ENCODE measurements around the gene INS. TPM values are rescaled to one million over a fixed set of nuclear protein-coding genes. Genes with fewer than 3 reads are reported as not detected.

INS gene
- total RNA-seq, 2 donors from 2014 or later, result not detected

DNA sequence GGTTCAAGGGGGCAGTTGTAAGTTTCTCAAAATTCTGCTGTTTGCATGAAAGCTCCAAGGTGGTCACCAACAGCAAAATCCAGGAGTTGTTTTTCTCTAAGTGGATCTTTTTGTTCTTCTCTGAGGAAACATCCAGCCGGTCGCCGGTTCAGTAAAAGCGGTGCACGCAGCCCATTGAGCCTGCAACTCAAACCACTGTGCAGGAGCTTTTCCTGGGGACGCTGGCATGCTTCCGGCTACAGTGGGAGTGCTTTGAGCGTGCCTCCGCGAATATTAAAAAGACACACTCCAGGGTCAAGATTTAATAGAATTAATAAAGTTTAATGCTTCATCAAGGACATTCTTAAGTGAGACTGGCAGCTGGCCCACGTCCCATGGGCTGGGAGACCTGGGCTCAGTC, 47.2 kb downstream of the INS start:
- Histone ChIP-seq H3K4me1 (ENCODE audit: control insufficient read depth, insufficient read depth, low read length) (no peaks in the 10 kb centered on the region), H3K4me3 (ENCODE audit: low read length) (no peak overlapping the region), H3K27me3 (ENCODE audit: control insufficient read depth, insufficient read depth, low read length, poor library complexity, severe bottlenecking) (no peaks in the 10 kb centered on the region), H3K9ac (ENCODE audit: extremely low read depth, low read length, poor library complexity, severe bottlenecking) (no peak overlapping the region), H3K27ac (ENCODE audit: low read depth, low read length) (no peak overlapping the region), H3K36me3 (ENCODE audit: control insufficient read depth, insufficient read depth, low read length) (no peaks in the 10 kb centered on the region), H3K9me3 (ENCODE audit: control insufficient read depth, low read length) (peaks cover 4% of the 10 kb centered on the region)
- Mint-ChIP-seq H3K27ac (no peak overlapping the region), H3K9me3 (peaks cover 29% of the 10 kb centered on the region), H3K4me1 (no peaks in the 10 kb centered on the region), H3K4me3 (no peak overlapping the region), H3K36me3 (ENCODE audit: low read depth) (peaks cover 2% of the 10 kb centered on the region), H3K27me3 (ENCODE audit: insufficient read depth) (peaks cover 23% of the 10 kb centered on the region)
- DNase-seq, result no peak
- TF ChIP-seq, protein P1, sequence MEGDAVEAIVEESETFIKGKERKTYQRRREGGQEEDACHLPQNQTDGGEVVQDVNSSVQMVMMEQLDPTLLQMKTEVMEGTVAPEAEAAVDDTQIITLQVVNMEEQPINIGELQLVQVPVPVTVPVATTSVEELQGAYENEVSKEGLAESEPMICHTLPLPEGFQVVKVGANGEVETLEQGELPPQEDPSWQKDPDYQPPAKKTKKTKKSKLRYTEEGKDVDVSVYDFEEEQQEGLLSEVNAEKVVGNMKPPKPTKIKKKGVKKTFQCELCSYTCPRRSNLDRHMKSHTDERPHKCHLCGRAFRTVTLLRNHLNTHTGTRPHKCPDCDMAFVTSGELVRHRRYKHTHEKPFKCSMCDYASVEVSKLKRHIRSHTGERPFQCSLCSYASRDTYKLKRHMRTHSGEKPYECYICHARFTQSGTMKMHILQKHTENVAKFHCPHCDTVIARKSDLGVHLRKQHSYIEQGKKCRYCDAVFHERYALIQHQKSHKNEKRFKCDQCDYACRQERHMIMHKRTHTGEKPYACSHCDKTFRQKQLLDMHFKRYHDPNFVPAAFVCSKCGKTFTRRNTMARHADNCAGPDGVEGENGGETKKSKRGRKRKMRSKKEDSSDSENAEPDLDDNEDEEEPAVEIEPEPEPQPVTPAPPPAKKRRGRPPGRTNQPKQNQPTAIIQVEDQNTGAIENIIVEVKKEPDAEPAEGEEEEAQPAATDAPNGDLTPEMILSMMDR (conservative IDR thresholded peaks at IDR 0.05), result no peak
- WGBS, 2 experiments (ENCODE audit: insufficient coverage in 1 of 2, insufficient read length in 1 of 2), result 89 to 98% methylated on average over 6 to 11 of the region's 11 CpGs

DNA sequence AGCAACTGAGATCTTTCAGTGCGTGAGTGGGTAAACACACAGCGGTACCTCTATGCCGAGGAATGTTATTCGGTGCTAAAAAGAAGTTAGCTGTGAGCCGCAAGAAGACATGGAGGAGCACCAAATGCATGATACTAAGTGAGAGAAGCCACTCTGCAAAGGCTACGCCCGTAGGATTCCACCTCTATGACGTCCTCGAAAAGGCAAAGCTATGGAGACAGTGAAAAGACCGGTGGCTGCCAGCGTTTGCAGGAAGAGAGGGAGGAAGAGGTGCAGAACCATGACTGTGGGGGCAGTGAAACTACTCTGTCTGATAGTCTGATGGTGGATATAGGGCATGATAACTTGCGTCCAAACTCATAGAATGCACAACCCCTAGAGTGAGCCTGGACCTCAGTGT, 50.5 kb downstream of the INS start:
- H3K4me1 ChIP-seq (ENCODE audit: control insufficient read depth, insufficient read depth, low read length), result no peaks in the 10 kb centered on the region
- H3K9ac ChIP-seq (ENCODE audit: extremely low read depth, low read length, poor library complexity, severe bottlenecking), result no peak overlapping the region
- WGBS, 2 experiments (ENCODE audit: insufficient coverage in 1 of 2, insufficient read length in 1 of 2), result 89 to 94% methylated on average over 12 of the region's 12 CpGs
- H3K27ac ChIP-seq (ENCODE audit: low read depth, low read length), result no peak overlapping the region
- H3K27me3 ChIP-seq (ENCODE audit: control insufficient read depth, insufficient read depth, low read length, poor library complexity, severe bottlenecking), result no peaks in the 10 kb centered on the region
- no peaks in the 10 kb centered on the region for H3K9me3 Mint-ChIP-seq
- H3K9me3 ChIP-seq (ENCODE audit: control insufficient read depth, low read length), result no peaks in the 10 kb centered on the region
- H3K4me1 Mint-ChIP-seq, result no peaks in the 10 kb centered on the region
- H3K4me3 Mint-ChIP-seq, result no peak overlapping the region
- no peaks in the 10 kb centered on the region for H3K36me3 ChIP-seq (ENCODE audit: control insufficient read depth, insufficient read depth, low read length)
- DNase-seq, result no peak
- TF ChIP-seq, protein P1 (conservative IDR thresholded peaks at IDR 0.05), result no peak
- H3K4me3 ChIP-seq (ENCODE audit: low read length), result no peak overlapping the region
- peaks cover 7% of the 10 kb centered on the region for H3K27me3 Mint-ChIP-seq (ENCODE audit: insufficient read depth)
- H3K36me3 Mint-ChIP-seq (ENCODE audit: low read depth), result no peaks in the 10 kb centered on the region
- H3K27ac Mint-ChIP-seq, result no peak overlapping the region

Small RNA genes lying within 50 kb of the gene (microRNA-seq; reads per million reads assigned to microRNA genes)
- not detected for gene MIR4686 (ENCODE audit: borderline microRNAs expressed)
- 1.0 reads per million for gene MIR483 (ENCODE audit: borderline microRNAs expressed)

Other genes with a start within 250 kb of the INS start
- gene TNNT3, start 241.5 kb downstream of the INS start, total RNA-seq, result not detected
- gene MRPL23, start 213.9 kb downstream of the INS start, total RNA-seq, result 100 to 1,000 TPM in 1 of 2 donors, 10 to 100 TPM in 1; 69.9 to 109 TPM
- gene H19, start 163.4 kb downstream of the INS start, total RNA-seq, result 1 to 10 TPM in 1 of 2 donors, under 1 TPM in 1; 0.55 to 3.8 TPM
- 1 to 10 TPM in 1 of 2 donors, under 1 TPM in 1; 0.80 to 5.1 TPM for gene IGF2, start 21.8 kb downstream of the INS start, total RNA-seq
- gene TH, start 10.6 kb upstream of the INS start, total RNA-seq, result not detected
- not detected for gene ASCL2, start 109.4 kb upstream of the INS start, total RNA-seq
- under 1 TPM in 1 of 2 donors, not detected in 1; 0.20 TPM for gene C11orf21, start 140.7 kb upstream of the INS start, total RNA-seq
- not detected for gene TSPAN32, start 140.8 kb upstream of the INS start, total RNA-seq
- 100 to 1,000 TPM; 275 to 331 TPM for gene CD81, start 216.1 kb upstream of the INS start, total RNA-seq
- gene TSSC4, start 239.5 kb upstream of the INS start, total RNA-seq, result 10 to 100 TPM; 47.2 to 51.1 TPM

Data from endodermal cell (in vitro differentiated cells).